LHCN-M2 (cell line): Measurements from ENCODE around the gene BRWD1. TPM values are rescaled to one million over a fixed set of nuclear protein-coding genes. Genes with fewer than 3 reads are reported as not detected.

ENCODE experiments used
- DNase-seq: peaks from one replicate; pipeline ENCODE4 v3.0.0-alpha.2; 2012; ENCODE audit warnings: low read depth
- total RNA-seq: library from RNA; depleted of rRNA; stranded (reverse); fragments of >200 nt; gene quantifications from 2 replicates; pipeline ENCODE4 v1.2.3, GENCODE V29; 2014

BRWD1 gene
- total RNA-seq, 1 experiment from 2014 or later: 23.1 TPM

DNA sequence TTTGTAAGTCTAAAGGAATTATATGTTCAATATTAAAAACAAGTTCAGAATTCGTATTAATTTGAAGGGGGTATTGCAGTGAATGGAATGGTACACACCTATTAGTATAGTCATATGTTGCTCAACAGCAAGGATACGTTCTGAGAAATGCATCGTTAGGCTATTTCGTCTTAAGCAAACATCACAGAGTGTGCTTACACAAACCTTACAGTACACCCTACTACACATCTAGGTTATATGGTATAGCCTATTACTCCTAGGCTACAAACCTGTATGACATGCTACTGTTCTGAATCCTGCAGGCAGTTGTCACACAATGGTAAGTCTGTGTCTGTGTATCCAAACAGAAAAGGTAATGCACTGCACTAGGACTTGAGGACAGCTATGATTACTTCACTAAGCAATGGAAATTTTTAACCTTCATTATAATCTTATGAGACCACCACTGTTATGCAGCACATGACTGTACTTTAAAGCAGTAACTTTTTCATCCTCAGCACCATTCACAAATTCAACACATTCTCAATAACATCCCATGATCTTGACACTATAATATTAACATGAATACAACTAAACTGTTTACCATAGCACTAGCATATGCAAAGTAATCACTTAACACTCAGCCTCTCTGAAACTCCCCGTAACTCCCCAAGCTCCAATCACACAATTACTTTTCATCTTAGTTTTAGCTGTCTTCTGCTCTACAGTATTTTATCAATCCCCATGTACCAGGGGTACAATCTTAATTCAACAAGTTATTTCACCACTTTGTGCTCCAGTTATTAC, 115.8 kb downstream of the BRWD1 start:
- no peak for DNase-seq

DNA sequence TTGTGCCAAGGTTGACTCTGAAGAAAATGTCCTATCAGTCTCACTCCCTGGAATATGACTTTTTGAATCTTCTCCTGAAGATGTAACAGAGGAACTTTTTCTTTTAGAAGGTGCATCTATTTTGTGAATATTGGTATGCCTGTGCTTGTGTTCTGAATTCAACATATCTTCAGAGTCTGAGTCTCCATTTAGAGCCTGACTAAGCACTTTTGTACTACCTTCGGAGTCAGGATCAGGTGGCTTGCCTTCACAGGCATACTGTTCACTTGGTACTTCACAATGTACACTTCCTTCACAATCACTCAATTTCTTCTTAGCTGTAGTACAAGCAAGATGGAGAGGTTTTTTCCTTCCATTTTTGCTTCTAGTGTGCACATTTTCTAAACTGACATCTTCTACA, 116.6 kb downstream of the BRWD1 start:
- DNase-seq: no peak

DNA sequence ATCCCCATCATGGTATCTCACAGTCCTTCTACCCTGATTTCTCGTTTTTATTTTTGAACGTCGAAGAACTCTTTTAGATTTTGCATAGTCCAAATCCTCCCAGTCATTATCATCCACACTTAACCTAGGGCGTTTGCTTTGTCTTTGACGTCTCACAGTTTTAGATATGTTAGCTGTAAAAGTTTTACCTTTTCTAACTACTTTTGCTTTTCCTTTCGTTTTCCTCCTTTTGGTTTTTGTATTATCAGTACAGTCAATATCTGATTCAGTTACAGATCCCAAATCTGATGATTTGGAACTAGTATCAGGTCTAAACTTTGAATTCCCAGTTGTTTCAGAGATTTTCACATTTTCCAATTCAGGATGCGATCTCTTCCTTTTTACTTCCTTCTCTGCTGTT, 117.1 kb downstream of the BRWD1 start:
- DNase-seq: no peak

DNA sequence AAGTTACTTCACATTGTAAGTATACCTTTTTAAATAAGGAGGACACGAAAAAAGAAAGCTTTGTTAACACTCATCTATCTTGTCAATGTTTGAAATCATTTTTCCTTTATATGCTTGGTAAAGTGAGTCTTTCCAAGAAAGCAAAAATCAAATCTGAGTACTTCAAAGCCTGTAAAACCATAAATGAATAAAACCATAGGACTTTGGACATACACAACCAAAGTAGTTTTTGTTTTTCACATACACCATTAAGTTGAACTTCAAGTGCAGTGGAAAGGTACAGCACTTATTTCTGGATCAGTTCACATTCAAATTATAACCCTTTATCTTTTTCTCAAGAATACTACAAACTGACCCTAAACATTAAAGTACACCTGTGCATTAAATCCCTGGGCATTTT, 120.1 kb downstream of the BRWD1 start:
- DNase-seq: no peak

DNA sequence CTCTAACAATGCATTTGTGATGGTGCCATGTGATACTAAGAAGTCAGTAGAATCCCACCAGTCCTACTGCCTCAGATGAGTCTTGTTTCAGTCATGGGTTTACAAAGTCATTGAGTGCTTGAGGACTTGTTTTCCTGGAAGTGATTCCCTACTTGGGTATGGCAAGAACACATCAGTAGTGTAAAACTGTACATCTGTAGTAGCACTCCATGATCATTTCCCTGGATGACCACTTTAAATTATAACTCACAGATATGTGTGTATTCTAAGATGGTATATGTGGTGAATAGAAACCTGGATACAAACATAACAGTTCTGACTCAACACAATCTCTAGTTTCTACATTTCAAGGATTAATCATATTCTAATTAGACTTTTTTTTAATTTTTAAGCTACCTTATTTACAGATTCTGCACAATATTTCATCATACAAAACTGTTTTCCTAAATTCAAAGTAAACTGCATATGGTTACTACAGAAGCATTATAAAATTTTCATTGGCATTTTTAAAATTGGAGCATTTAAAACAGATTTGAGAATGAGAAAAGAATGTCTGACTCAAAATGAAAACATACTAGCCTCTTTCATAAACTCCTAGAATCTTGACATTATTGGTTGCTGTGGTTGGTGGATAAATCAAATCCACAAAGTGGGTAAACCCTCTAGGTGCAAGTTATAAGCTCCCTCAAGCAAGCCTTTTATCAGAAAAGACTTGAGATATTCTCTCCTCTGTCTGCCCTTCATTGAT, 123.4 kb downstream of the BRWD1 start:
- peak; percentile 44 for DNase-seq

DNA sequence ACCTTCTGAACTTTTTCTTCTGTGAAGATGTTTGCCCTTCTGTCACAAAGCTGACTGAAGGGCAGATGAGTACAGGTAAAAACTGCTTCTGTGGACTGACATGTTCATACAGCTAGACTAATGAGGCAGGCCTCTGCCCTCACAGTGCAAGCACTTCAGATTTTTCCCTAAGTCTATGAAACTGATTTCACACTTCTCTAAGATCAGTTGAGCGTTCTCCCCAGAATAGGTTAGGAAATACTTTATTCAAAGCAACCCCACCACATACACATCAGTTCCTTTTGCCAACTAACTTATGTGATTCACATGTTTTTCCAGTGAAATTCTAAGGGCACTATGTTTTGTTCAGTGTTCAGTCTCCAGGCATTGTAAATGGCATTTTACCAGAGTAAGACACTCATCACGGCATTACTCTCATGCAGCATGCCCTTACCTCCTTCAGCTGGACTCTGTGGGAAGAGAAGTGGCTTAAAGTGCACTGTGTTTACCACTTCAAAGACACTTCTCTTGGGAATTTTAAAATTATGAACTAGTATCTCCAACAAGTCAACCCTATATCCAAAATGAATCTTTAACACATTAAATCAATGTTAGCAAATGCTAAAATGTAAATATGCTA, 124.8 kb downstream of the BRWD1 start:
- DNase-seq: no peak

DNA sequence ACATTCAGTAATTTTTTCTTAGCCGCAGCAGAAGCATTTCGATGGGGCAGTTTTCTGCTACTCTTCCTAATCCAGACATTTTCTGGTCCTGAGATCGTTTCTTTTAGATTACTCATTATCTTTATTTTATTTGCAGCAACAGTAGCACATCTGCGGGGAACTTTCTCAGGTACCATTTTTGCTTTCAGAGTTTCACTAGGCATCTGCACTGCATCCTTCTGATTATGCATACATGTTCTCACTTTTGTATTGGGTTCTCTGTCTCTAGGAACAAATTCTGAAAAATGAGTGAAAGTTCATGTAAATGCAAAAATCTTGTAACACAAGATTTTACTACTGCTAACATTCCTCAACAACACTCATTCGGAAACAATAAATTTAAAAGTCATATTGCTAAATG, 126.3 kb downstream of the BRWD1 start:
- DNase-seq: no peak

DNA sequence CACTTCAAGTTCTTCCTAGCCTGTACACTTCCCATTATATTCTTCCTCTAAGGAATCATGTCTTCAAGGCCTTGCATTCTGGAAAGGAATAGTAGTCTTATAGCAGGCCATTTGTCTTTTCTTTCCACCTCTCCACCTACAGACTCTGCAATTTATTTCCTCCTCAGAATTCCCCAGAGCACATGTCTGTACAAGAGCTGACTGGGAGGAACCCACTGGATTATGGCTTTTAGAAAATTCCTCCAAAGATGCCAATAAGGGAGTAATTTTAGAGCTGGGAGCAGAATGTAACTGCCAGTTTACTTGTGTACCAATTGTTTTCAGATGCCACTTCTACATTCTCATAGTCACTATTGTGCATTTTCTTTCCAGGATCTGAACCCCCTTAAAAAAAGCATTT, 126.8 kb downstream of the BRWD1 start:
- no peak for DNase-seq

DNA sequence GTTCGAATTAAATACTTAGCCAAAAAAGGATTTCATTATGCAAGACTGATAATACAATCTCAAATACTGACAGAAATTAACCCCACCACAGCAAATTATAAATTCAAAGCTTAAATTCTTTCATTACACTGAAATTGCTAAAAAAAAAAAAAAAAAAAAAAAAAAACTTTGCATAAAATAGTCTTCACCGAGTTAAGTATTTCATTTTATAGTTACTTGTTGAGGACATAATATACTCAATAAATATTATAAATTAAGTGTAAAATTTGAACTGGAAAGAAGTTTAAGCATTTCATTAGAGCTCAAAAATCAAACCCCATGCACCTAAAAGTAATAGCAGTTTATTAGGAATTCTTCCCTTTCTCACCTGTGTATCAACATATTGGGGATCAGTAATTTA, 128.3 kb downstream of the BRWD1 start:
- DNase-seq: no peak

DNA sequence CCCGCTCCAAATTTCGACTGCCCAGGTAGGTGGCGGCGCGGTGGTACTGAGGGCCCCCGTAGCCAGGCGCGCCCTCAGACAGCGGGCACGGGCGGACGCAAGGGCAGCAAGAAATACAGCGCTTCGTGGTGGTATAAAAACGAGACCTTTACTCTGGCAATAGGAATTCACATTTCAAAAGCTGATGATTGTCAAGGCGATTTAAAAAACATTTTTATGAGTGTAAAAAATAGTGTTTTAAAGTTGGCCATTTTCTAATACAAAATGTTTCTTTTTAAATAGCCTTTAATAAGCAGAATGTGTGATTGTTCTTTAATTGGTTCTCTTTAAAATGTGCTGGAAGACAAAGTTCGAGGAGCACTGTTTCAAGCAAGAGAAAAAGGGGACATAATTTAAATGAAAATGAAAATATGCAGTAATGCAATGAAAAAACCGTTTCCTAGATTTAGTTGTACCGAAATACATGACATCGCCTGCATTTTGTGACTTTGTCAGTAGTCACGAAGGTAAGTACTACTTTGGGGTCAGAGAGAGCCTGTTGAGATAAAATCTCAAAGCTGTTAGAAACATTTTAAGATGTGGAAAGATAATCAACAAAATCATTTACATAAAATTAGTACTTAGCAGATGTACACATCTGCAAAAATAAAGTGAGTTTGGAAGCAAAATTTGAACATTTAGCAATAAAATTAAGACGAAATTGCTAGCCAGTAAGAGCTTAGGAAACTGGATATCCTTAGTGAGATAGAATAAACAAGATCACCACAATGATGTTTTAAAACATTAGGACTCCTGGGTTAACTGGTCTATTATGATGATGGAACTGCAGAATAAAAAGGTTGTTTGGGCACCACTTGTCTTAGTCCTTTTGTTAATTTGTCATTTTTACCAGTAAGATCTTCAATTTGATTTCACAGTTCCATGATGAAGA, 129.1 kb downstream of the BRWD1 start:
- no peak for DNase-seq

DNA sequence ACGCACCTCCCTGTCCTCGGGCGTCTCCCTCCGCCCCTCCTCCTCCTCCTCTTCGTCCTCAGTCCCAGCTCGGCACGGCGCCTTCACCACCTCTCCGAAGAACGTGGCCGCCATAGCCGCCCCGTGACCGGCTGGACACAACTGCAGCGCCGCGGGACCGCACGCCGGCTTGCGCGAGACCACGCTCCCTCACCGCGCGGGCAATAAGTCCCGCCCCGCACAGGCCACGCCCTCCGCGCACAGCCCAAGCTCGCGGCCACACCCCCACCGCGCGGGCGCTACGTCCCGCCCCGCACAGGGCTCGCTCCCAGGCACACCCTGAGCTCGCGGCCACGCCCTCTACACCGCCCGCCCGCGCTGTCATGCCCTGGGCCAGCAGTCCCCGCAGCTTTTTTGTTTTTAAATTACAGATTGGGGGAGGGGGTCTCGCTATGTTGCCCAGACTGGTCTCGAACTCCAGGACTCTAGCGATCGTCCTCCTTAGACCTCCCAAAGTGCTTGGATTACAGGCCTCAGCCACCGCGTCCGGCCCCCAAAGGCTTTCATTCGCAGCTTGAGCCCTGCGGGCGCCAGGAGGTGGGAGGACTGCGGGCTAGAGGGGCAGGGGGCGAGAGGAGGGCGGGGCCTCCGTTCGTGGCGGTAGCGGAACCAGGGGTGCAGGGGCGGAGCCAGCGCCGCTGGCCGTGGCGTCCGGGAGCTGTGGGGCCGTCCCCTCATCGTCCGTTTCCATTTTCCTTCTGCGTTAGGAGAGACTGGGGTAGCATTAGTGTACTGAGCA, 130.0 kb downstream of the BRWD1 start, which contains the start of gene PSMG1:
Gene PSMG1 (minus strand): TSS at position 180 of the 778 bp plus-strand sequence. CDS start 66 bp downstream, at position 114.
- peak; percentile 90 for DNase-seq

DNA sequence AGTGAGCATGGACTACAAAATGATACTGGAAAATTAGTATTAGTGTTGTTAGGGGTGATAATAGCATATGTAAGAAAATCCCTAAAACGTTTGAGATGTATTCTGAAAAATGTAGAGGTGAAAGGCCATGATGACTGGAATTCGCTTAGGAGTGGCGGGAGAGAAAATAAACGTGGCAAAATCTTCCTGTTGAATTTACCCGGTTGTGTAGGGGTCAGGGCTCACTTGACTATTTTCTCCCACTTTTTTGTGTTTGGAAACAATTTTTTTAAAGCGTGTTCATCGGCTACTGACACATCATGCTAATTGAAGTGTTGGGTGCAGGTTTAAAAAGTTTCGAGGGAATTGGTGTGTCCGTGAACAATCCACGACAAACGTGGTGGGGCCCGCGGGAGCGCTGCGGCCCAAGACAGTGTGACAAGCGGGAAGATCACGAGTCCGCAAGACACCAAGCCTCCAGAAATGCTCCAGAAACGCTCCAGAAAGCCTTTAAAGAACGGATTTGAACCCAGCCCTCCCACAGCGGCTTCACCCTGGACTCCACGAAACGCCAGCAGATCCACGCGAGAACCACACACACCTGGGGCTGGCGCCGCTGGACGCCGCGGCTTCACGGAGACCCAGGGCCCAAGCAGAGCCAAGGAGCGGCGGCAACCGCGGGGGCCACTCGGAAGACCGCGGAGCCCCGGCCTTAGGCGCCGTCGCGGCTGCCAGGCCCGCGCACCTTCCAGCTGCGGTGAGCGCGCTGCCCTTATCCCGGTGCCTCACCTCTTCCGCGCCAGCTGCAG, 130.8 kb downstream of the BRWD1 start:
- no peak for DNase-seq

DNA sequence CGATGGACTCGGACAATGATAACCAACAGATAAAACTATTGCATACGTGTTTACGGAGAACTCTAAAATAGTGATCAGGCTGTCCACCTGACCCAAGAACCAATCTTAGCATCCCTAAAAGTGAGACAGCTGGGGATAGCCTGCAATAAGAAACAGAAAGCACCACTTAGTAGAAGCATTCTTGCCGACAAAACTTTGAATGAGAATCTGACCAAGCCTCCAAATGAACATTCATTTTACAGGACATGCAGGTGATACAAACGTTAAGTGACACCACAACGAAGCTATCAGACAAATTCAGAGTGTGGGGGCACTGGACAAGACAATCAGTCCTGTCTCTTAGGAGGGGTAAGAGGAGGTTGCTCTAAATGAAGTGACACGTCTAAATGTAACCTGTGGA, 131.4 kb downstream of the BRWD1 start:
- no peak for DNase-seq

DNA sequence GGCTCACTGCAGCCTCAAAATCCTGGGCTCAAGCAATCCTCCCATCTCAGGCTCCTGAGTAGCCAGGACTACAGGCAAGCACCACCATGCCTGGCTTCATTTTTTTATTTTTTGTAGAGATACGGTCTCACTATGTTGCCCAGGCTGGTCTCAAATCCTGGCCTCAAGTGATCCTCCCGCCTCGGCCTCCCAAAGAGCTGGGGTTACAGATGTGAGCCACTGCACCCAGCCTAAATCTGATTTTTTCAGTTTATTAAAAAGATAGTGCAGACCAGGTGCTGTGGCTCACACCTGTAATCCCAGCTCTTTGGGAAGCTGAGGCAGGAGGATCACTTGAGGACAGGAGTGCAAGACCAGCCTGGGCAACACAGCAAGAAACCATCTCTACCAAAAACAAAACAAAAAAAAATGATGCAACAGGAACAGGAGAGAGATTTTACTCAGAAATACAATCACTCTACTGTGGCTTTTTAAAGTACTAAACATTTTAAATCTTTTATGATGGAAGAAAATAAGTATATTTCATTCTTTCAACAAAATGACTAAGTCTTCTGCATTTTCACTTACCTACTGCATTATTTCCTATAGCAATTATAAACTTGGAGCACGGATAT, 132.1 kb downstream of the BRWD1 start:
- no peak for DNase-seq

DNA sequence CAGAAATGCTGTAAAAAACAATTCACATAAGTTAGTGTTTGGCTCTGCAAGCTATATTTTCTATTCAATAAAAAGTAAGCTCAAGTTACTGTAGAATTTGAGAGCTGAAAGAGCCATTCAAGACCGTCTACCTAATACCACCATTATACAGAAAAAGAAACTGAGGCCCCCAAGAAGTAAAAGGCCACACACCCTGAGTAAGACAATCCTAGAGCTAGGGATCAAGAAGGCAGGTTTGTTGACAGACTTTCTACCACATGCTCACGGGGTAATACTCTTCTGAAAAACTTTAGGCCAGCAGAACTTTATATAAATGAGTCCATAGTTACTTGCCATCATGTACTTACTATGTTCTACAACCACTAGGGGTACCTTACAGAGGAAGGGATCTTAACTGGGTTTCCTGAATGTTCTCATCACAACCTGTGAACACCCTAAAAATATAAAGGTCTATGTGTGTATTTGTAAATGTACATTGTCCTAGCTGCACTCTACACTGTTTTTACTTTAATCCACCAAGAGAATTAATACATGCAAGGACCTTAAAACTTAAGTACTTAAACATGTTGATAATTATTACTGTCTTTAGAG, 132.9 kb downstream of the BRWD1 start:
- no peak for DNase-seq

DNA sequence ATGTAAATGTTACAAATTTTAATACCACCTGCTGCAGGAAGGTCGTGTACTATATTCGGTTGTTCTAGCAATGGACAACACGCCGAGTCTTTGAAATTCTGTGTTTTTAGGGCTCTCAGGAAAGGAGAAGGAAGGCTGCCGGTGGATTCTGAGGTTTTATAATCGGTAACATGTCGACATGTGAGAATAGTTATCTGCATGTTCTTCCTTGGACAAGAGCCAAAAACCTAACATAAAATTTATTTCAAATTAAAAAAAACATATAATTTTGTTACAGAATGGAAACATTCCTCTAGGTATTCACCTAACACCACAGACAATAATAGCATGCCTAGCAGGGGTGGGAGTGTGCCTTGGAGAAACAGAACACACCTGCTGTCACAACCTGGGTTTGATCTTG, 135.0 kb downstream of the BRWD1 start:
- DNase-seq: no peak

DNA sequence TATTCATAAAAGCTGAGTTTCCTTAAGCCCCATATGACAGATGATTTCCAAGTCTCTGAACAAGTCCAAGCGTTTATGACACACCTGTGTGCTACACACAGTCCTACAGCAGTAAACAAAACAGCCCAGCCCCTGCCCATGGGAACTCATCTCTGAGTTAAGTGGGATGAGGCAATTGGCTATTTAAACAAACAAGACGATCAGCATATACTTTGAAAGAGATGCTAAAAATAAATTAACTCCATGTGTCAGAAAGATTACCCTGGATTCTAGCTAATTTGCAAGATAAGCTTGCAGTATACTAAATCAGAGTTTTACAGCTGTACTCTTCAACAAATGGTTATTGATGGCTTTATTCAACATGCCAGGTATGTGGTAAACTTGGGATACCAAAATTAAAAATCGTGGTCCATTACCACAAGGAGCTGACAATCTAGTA, 137.1 kb downstream of the BRWD1 start:
- no peak for DNase-seq

DNA sequence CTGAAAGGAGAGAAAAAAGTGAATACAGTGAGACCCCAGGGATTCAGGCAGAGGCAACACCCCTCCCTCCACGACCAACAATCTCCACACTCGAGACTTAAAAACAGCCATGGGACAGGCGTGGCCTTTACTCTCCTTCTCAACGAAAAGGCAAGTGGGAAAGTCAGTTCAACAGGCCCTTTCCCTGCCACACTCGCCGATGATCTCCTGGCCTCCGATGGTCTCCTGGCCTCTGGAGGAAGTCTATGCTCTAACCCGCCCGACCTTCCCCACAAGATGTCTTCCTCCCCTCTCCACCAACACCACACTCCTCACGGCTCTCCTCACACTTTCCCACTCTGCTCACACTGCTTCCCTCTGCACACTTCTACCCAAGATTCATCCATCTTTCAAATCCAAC, 137.8 kb downstream of the BRWD1 start:
- no peak for DNase-seq

DNA sequence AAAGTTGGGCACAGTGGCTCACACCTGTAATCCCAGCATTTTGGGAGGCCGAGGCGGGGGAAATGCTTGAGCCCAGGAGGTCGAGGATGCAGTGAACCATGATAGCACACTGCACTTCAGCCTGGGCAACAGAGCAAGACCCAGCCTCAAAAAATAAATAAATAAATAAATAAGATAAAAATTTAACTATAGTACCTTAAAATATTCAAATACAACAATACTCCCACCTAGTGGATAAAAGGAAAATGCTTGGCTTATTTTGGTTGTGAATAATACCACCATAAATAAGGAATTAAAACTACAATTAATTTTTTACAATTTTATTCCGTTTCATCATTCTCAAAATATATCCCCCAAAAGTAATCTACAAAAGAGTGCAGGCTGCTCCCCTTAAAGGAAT, 138.3 kb downstream of the BRWD1 start:
- no peak for DNase-seq
